AG09309 (cell line): ENCODE data around the gene SMTN.

Source experiments
- DNase-seq: peaks from one replicate; pipeline ENCODE4 v3.0.0-alpha.2; 2010; ENCODE audit warnings: low read depth
- H3K4me3 ChIP-seq: 2 replicates; pipeline ENCODE4 v1.5.1; 2011; ENCODE audit warnings: mild to moderate bottlenecking, low read depth, low read length, moderate library complexity; ENCODE audit not compliant: control insufficient read depth
- TF ChIP-seq, protein P1 (sequence below): IDR thresholded peaks from 2 replicates; pipeline ENCODE4 v1.5.1; 2011; ENCODE audit warnings: mild to moderate bottlenecking, low read depth, low read length, inconsistent platforms; ENCODE audit not compliant: insufficient read depth, control insufficient read depth; ENCODE audit errors: missing control alignments

The SMTN gene

DNA sequence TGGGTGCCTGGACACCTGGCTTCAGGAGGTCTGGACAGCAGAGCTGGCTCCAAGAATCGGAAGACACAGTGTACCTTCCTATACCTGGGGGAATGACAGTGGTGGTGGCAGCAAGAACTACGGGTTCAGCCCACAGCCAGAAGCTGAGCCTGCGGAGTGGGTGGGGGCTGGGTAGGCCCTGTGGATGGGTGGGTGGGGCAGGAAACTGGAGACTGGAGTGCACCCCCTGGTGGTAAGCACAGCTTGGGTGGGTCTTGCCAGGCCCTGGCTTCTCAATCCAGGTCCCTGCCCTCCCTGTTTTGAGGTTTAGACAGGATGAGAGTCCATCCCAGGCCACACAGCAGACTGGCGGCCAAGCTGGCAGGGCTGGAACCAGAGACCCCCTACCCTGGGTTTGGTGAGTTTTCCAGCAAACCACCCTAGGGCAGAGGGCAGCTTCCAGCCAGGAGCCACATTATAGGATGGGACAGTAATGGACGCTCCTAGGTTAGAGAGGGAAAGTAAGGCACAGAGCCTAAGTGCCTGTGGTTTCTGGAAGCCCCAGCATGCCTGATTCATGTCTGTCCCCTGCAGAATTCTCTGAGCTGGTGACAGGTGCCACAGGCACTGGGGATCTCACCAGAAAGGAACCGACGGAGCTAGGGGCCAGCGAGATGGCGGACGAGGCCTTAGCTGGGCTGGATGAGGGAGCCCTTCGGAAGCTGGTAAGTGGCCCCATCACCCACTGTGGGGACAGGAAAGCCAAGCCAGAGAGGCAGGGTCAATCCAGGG, 1.7 kb downstream of the SMTN start:
- DNase-seq, result no peak
- TF ChIP-seq, protein P1, sequence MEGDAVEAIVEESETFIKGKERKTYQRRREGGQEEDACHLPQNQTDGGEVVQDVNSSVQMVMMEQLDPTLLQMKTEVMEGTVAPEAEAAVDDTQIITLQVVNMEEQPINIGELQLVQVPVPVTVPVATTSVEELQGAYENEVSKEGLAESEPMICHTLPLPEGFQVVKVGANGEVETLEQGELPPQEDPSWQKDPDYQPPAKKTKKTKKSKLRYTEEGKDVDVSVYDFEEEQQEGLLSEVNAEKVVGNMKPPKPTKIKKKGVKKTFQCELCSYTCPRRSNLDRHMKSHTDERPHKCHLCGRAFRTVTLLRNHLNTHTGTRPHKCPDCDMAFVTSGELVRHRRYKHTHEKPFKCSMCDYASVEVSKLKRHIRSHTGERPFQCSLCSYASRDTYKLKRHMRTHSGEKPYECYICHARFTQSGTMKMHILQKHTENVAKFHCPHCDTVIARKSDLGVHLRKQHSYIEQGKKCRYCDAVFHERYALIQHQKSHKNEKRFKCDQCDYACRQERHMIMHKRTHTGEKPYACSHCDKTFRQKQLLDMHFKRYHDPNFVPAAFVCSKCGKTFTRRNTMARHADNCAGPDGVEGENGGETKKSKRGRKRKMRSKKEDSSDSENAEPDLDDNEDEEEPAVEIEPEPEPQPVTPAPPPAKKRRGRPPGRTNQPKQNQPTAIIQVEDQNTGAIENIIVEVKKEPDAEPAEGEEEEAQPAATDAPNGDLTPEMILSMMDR, result peak; percentile 80
- peak overlapping the region; percentile 61 for H3K4me3 ChIP-seq

DNA sequence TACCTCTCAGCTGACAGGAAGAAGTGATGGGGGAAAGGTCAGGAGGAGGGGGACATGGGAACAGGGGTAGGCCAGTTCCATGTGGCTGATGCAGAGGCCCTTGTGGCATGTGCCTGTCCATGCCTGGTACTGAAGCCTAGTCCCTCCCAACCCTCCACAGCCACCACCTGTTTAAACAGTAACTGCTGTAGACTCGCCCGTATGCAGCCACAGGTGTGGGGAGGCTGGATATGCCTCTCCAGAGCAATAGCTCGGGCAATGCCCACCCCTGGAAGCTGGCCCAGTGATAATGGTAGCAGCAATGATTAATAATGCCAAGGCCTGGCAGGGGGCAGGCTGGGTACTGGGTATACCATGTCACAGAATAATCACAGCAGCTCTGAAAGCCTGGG, 2.3 kb downstream of the SMTN start:
- no peak for DNase-seq
- peak overlapping the region; percentile 74 for H3K4me3 ChIP-seq
- TF ChIP-seq, protein P1, result no peak

DNA sequence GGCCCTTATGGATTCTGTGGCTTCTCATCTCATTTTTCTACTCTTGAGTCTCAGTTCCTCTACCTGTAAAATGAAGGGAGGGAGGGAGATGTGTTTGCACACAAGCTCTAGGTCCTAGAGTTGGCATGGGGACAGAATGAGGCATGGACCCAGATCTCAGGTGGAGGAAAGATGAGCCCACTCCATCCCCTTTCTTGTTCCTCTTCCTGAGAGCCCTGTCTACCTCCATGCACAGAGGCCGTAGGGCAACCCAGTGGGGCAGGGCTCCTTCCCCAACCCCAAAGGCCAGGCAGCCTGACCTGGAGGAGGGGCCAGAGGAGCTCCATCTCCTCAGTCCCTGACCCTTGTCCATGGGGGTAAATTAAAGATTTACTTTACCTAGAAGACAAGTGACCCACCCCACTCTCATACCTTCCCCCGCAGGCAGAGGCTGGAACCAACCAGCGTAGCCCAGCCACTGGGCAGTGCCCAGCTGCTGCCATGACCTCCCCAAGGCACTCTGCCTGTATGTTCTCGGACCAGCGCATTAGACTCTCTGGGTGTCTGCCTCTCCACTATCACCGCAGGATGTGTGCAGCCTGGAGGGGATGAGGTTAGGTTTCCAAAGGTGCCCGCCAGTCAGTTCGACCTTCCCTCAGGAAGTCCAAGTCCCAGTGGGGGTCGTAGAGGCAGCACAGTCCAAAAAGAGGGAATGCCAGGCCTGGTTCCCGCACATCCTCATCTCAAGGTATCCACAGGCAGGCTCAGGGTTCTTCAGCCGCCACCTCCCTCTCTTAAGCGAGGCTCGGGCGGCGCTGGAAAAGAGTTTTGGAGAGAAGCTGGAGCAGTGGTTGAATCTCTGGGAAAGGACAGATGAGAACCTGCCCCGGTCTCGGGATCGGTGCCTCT, 3.0 kb downstream of the SMTN start:
- TF ChIP-seq, protein P1, result no peak
- H3K4me3 ChIP-seq, result peak overlapping the region; percentile 74
- DNase-seq, result no peak

DNA sequence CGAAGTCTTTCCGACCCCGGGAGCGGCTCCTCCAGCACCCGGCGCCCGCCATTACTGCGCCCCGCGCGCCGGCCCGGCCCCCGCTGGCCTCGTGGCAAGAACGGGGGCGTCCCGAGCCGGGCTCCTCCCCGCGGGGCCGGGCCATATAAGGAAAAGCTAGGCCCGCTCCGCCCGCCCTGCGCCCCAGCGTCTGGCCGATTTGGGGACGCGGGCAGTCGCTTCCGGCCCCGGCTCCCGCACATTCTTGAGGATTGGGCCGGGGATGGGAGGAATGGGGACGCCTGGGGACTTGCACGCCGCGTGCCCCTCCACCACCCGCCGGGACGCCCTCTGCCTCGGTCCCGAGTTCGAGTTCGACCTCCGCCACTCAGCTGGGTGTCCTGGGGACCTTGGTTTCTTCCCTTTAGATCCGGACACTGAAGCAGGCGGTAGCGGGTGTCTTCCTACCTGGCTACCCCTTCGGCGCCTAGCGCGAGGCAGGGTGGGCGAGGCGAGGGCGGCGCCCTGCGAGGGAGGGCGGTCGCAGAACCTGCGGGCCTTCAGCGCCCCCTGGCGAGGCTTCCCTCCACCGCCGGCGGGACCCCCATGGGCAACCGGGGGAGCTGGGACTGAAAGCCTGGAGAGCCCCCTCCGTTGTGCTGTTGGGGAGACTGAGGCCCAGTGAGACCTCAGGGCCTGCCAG, 3.8 kb downstream of the SMTN start:
- DNase-seq, result no peak
- TF ChIP-seq, protein P1, result peak; percentile 79
- H3K4me3 ChIP-seq, result peak overlapping the region; percentile 74

DNA sequence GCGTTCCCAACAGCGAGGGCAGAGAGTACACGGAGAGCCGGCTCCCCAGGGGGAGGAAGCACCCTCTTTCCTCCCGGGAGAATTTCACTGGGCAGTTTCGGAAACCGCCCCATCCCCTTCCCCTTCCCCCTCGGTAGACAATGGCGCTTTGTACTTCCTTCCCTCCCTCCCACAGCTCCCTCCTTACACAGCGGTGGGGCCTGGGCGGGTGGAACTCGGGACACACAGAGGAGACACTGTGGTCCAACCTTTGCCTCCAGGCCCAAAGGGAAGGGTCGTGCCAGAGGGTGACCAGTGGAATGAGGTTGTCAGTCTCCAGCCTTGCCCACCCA, 4.3 kb downstream of the SMTN start:
- H3K4me3 ChIP-seq, result peak overlapping the region; percentile 74
- DNase-seq, result no peak
- TF ChIP-seq, protein P1, result no peak

DNA sequence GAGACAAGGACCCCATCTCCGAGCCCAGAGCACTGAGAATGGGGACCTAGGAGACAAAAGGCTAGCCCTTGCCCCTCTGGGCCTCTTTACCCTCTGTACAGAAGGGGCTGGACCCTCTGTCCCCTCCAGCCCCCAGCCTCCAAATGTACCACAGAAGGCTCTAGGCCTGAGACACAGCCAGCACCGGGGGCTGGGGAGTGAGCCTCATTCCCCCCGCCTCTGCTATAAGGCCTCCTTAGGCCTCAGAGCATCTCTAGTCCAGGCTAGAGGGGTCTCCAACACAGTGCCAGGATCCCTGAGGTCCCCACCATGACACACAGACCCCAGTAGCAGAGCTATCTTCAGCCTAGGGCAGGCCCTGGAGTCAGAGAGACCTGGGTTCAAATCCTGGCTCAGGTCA, 4.8 kb downstream of the SMTN start:
- DNase-seq, result no peak
- TF ChIP-seq, protein P1, result no peak
- H3K4me3 ChIP-seq, result no peak overlapping the region
